H9 (cell line): Measurements from ENCODE around the gene QPRT. TPM values are rescaled to one million over a fixed set of nuclear protein-coding genes. Genes with fewer than 3 reads are reported as not detected.

ENCODE experiments used
- DNase-seq: peaks from one replicate; pipeline ENCODE4 v3.0.0-alpha.2; 2017
- H2AFZ ChIP-seq: one replicate; pipeline ENCODE4 v1.6.1; 2013; ENCODE audit warnings: mild to moderate bottlenecking, low read length, control low read depth, moderate library complexity
- H2AK5ac ChIP-seq: 2 replicates; pipeline ENCODE4 v1.6.1; 2013; ENCODE audit warnings: low read length, control low read depth, mixed read lengths; ENCODE audit not compliant: insufficient read length
- H2BK120ac ChIP-seq: one replicate; pipeline ENCODE4 v1.6.1; 2013; ENCODE audit warnings: low read depth, mild to moderate bottlenecking, low read length, control low read depth, inconsistent platforms; ENCODE audit not compliant: poor library complexity, severe bottlenecking
- H2BK12ac ChIP-seq: 2 replicates; pipeline ENCODE4 v1.6.1; 2013; ENCODE audit warnings: low read length, control low read depth, mixed read lengths, low read depth; ENCODE audit not compliant: insufficient read length
- H2BK15ac ChIP-seq: 2 replicates; pipeline ENCODE4 v1.6.1; 2013; ENCODE audit warnings: low read depth, low read length, control low read depth
- H2BK20ac ChIP-seq: one replicate; pipeline ENCODE4 v1.6.1; 2013; ENCODE audit warnings: low read depth, mild to moderate bottlenecking, low read length, control low read depth, inconsistent platforms; ENCODE audit not compliant: poor library complexity, severe bottlenecking
- H2BK5ac ChIP-seq: 2 replicates; pipeline ENCODE4 v1.6.1; 2013; ENCODE audit warnings: low read length, control low read depth, mixed read lengths; ENCODE audit not compliant: insufficient read length
- H3K14ac ChIP-seq: 2 replicates; pipeline ENCODE4 v1.6.1; 2013; ENCODE audit warnings: low read length, control low read depth; ENCODE audit not compliant: insufficient read depth
- H3K18ac ChIP-seq: 2 replicates; pipeline ENCODE4 v1.6.1; 2013; ENCODE audit warnings: low read depth, mild to moderate bottlenecking, mixed read lengths, low read length, control low read depth; ENCODE audit not compliant: insufficient read length
- H3K23ac ChIP-seq: 2 replicates; pipeline ENCODE4 v1.6.1; 2013; ENCODE audit warnings: low read length, control low read depth, mixed read lengths, low read depth; ENCODE audit not compliant: insufficient read length
- H3K23me2 ChIP-seq: 2 replicates; pipeline ENCODE4 v1.6.1; 2013; ENCODE audit warnings: low read depth, mild to moderate bottlenecking, mixed read lengths, low read length, control low read depth; ENCODE audit not compliant: insufficient read length, poor library complexity, severe bottlenecking
- H3K27ac ChIP-seq: 2 replicates; pipeline ENCODE4 v1.5.1; 2013; ENCODE audit warnings: low read length, control low read depth, mixed read lengths, low read depth; ENCODE audit not compliant: insufficient read length
- H3K27me3 ChIP-seq: 2 replicates; pipeline ENCODE4 v1.6.1; 2013; ENCODE audit warnings: low read length, control low read depth, inconsistent platforms; ENCODE audit not compliant: insufficient read depth
- H3K4ac ChIP-seq: 2 replicates; pipeline ENCODE4 v1.6.1; 2013; ENCODE audit warnings: low read depth, mild to moderate bottlenecking, control low read depth, inconsistent platforms, low read length, moderate library complexity
- H3K4me1 ChIP-seq: 2 replicates; pipeline ENCODE4 v1.6.1; 2013; ENCODE audit warnings: low read length, control low read depth, inconsistent platforms; ENCODE audit not compliant: insufficient read depth
- H3K4me2 ChIP-seq: 2 replicates; pipeline ENCODE4 v1.6.1; 2013; ENCODE audit warnings: low read length, control low read depth, mixed read lengths; ENCODE audit not compliant: insufficient read length, insufficient read depth
- H3K56ac ChIP-seq: 2 replicates; pipeline ENCODE4 v1.6.1; 2013; ENCODE audit warnings: low read depth, mild to moderate bottlenecking, mixed read lengths, low read length, control low read depth; ENCODE audit not compliant: insufficient read length
- H3K79me1 ChIP-seq: 2 replicates; pipeline ENCODE4 v1.6.1; 2013; ENCODE audit warnings: low read depth, mild to moderate bottlenecking, moderate library complexity, low read length, control low read depth, inconsistent platforms; ENCODE audit not compliant: insufficient read depth, poor library complexity, severe bottlenecking
- H3K79me2 ChIP-seq: 2 replicates; pipeline ENCODE4 v1.6.1; 2013; ENCODE audit warnings: low read length, control low read depth, inconsistent platforms; ENCODE audit not compliant: insufficient read depth
- H3K9ac ChIP-seq: 2 replicates; pipeline ENCODE4 v1.6.1; 2013; ENCODE audit warnings: low read length, control low read depth, mixed read lengths; ENCODE audit not compliant: insufficient read length; ENCODE audit errors: extremely low read depth
- H3K9me3 ChIP-seq: one replicate; pipeline ENCODE4 v1.6.1; 2013; ENCODE audit warnings: low read depth, low read length, inconsistent platforms; ENCODE audit not compliant: control insufficient read depth
- H3T11ph ChIP-seq: one replicate; pipeline ENCODE4 v1.6.1; 2013; ENCODE audit warnings: mild to moderate bottlenecking, low read length, control low read depth, inconsistent platforms
- H4K20me1 ChIP-seq: one replicate; pipeline ENCODE4 v1.6.1; 2013; ENCODE audit not compliant: control insufficient read depth, insufficient read length, insufficient read depth
- H4K5ac ChIP-seq: 2 replicates; pipeline ENCODE4 v1.6.1; 2013; ENCODE audit warnings: low read depth, mild to moderate bottlenecking, mixed read lengths, low read length, control low read depth; ENCODE audit not compliant: insufficient read length
- H4K8ac ChIP-seq: replicated peaks from 2 replicates; pipeline ENCODE4 v1.6.1; 2013; ENCODE audit warnings: low read length, control low read depth, mixed read lengths, low read depth; ENCODE audit not compliant: insufficient read length
- H4K91ac ChIP-seq: 2 replicates; pipeline ENCODE4 v1.6.1; 2013; ENCODE audit warnings: low read depth, mild to moderate bottlenecking, moderate library complexity, mixed read lengths, low read length, control low read depth; ENCODE audit not compliant: insufficient read length
- H3K27ac Mint-ChIP-seq, 3 experiments: 2 replicates in 2 of 3; 3 replicates in 1 of 3; pipeline ENCODE4 v1.8.0; 2020 to 2021; ENCODE audit warnings: mixed read lengths in 3 of 3, mild to moderate bottlenecking in 1 of 3, moderate library complexity in 1 of 3
- H3K27me3 Mint-ChIP-seq: 2 replicates; pipeline ENCODE4 v1.8.0; 2021; ENCODE audit warnings: low read depth, mild to moderate bottlenecking, moderate library complexity, mixed read lengths
- H3K36me3 Mint-ChIP-seq, 3 experiments: 2 replicates in 2 of 3; 3 replicates in 1 of 3; pipeline ENCODE4 v1.8.0; 2020 to 2021; ENCODE audit warnings: low read depth in 3 of 3, mixed read lengths in 3 of 3; ENCODE audit not compliant: insufficient read depth in 1 of 3
- H3K4me1 Mint-ChIP-seq, 2 experiments: 2 replicates each; pipeline ENCODE4 v1.8.0; 2020; ENCODE audit warnings: mixed read lengths in 2 of 2
- H3K4me3 Mint-ChIP-seq, 2 experiments: 2 replicates in 1 of 2; 3 replicates in 1 of 2; pipeline ENCODE4 v1.8.0; 2020 to 2021; ENCODE audit warnings: mild to moderate bottlenecking in 2 of 2, mixed read lengths in 2 of 2, moderate library complexity in 1 of 2
- H3K9me3 Mint-ChIP-seq, 2 experiments: 2 replicates in 1 of 2; 3 replicates in 1 of 2; pipeline ENCODE4 v1.8.0; 2020; ENCODE audit warnings: mild to moderate bottlenecking in 2 of 2, mixed read lengths in 2 of 2, moderate library complexity in 1 of 2
- WGBS: extraction: QIAGEN DNeasy Blood & Tissue Kit; methylation state at CpG from one replicate; pipeline ENCODE4 v1.1.7; 2013; ENCODE audit warnings: missing lambda C conversion rate, low lambda C conversion rate, mixed read lengths; ENCODE audit not compliant: insufficient read length; ENCODE audit errors: extremely low coverage; 5-methylcytosine and 5-hydroxymethylcytosine counted together
- total RNA-seq: library from RNA; stranded (reverse); gene quantifications from 2 replicates; pipeline ENCODE4 v1.2.1, GENCODE V29; 2021
- TF ChIP-seq, protein P1 (sequence below): fragments of 200-600 bp; sonication (generic); conservative IDR thresholded peaks from 3 replicates; pipeline ENCODE4 v1.8.0; 2021; ENCODE audit warnings: antibody characterized with exemption, mild to moderate bottlenecking

QPRT gene
- total RNA-seq, 1 experiment from 2014 or later = 107 TPM

DNA sequence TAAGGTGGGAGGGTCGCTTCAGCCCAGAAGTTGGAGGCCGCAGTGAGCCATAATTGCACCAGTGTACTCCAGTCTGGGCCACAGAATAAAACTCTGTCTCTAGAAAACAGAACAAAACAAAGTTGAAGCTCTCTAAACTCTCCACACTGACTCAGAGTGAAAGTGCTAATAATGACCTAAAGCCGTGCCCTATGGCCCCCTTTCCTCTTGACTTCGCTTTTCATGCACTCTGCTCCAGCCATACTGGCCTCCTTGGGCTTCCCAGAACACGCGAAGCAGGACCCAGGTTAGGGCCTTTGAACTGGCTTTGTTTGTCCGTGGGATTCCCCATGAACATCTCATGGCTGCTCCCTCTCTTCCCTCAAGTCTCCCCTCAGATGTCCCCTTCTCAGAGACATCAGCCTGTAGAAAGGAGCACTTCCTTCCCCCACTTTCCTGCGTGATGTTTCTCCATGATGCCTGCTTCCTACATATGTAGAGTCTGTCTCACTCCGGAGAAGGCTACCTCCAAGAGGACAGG is 34.6 kb upstream of the QPRT start:
- Histone ChIP-seq H3K4me2 (no peak overlapping the region), H3K18ac (no peak overlapping the region), H3K79me2 (no peaks in the 10 kb centered on the region), H2BK15ac (no peak overlapping the region), H2AFZ (no peak overlapping the region), H3K23ac (no peak overlapping the region), H3K4ac (no peak overlapping the region), H4K8ac (no peak overlapping the region), H2BK120ac (no peak overlapping the region), H3K4me1 (no peaks in the 10 kb centered on the region), H3T11ph (no peak overlapping the region), H2BK5ac (no peak overlapping the region), H3K23me2 (no peaks in the 10 kb centered on the region), H3K79me1 (no peaks in the 10 kb centered on the region), H3K14ac (no peak overlapping the region), H3K9ac (no peak overlapping the region), H2BK12ac (no peak overlapping the region), H3K56ac (no peak overlapping the region), H3K27me3 (no peaks in the 10 kb centered on the region), H4K91ac (no peak overlapping the region), H4K5ac (no peak overlapping the region), H4K20me1 (no peaks in the 10 kb centered on the region), H2BK20ac (no peak overlapping the region), H3K9me3 (no peaks in the 10 kb centered on the region), H2AK5ac (no peak overlapping the region), H3K27ac (no peak overlapping the region)
- DNase-seq = no peak
- WGBS = no CpG with 5 or more reads among the region's 9 CpGs
- Mint-ChIP-seq H3K27ac (no peak overlapping the region), H3K36me3 (no peaks in the 10 kb centered on the region), H3K4me1 (peaks cover 3 to 6% of the 10 kb centered on the region in 2 experiments), H3K4me3 (no peak overlapping the region), H3K27me3 (no peaks in the 10 kb centered on the region), H3K9me3 (no peaks in the 10 kb centered on the region)
- TF ChIP-seq, protein P1, sequence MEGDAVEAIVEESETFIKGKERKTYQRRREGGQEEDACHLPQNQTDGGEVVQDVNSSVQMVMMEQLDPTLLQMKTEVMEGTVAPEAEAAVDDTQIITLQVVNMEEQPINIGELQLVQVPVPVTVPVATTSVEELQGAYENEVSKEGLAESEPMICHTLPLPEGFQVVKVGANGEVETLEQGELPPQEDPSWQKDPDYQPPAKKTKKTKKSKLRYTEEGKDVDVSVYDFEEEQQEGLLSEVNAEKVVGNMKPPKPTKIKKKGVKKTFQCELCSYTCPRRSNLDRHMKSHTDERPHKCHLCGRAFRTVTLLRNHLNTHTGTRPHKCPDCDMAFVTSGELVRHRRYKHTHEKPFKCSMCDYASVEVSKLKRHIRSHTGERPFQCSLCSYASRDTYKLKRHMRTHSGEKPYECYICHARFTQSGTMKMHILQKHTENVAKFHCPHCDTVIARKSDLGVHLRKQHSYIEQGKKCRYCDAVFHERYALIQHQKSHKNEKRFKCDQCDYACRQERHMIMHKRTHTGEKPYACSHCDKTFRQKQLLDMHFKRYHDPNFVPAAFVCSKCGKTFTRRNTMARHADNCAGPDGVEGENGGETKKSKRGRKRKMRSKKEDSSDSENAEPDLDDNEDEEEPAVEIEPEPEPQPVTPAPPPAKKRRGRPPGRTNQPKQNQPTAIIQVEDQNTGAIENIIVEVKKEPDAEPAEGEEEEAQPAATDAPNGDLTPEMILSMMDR = no peak
